SK-N-SH (cell line): ENCODE results near the gene CCDC78.

Experiments
- CTCF ChIP-seq: fragments of 200-600 bp; sonication (generic); IDR thresholded peaks from 2 replicates; pipeline ENCODE4 v1.6.1; 2017; ENCODE audit warnings: antibody characterized with exemption, mild to moderate bottlenecking, moderate library complexity
- EP300 ChIP-seq, 2 experiments: IDR thresholded peaks; 2 replicates each; pipeline versions ENCODE4 v1.4.0 to v1.6.1; 2012; ENCODE audit warnings: borderline replicate concordance in 1 of 2, low read depth in 1 of 2, low read length in 1 of 2
- GATA2 ChIP-seq: sonication (generic); formaldehyde crosslinking; IDR thresholded peaks from 2 replicates; pipeline ENCODE4 v1.5.0; 2020; ENCODE audit warnings: mild to moderate bottlenecking, missing genetic modification reagents
- REST ChIP-seq: IDR thresholded peaks from 2 replicates; pipeline ENCODE4 v1.6.1; 2012; ENCODE audit warnings: mild to moderate bottlenecking, low read depth, low read length, moderate library complexity
- SIN3A ChIP-seq: IDR thresholded peaks from 2 replicates; pipeline ENCODE4 v1.6.1; 2012; ENCODE audit warnings: low read depth, mild to moderate bottlenecking, low read length, moderate library complexity, borderline replicate concordance
- TAF1 ChIP-seq: IDR thresholded peaks from 2 replicates; pipeline ENCODE4 v1.6.1; 2012; ENCODE audit warnings: low read depth, mild to moderate bottlenecking, low read length, moderate library complexity, borderline replicate concordance
- TF ChIP-seq, protein P1 (sequence below): IDR thresholded peaks from 2 replicates; pipeline ENCODE4 v1.4.0; 2012; ENCODE audit warnings: low read depth, borderline replicate concordance

DNA sequence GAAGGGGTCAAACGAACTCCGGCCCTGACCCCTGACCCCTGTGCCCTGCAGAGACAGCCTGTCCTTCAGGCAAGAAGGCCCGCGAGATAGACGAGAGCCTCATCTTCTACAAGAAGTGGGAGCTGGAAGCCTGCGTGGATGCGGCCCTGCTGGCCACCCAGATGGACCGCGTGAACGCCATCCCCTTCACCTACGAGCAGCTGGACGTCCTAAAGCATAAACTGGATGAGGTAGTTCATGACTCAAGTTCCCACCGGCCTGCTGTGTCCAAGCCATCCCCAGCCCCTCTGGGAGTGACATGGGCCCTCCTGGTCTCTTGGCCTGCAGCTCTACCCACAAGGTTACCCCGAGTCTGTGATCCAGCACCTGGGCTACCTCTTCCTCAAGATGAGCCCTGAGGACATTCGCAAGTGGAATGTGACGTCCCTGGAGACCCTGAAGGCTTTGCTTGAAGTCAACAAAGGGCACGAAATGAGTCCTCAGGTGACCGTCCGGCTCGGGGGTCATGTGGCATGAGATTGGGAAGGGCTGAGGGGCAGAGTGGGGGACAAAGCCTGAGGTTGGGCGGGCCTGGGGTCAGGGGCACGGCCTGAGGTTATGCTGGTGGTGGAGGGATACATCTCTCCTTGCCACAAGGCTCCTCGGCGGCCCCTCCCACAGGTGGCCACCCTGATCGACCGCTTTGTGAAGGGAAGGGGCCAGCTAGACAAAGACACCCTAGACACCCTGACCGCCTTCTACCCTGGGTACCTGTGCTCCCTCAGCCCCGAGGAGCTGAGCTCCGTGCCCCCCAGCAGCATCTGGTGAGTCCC, 40.0 kb upstream of the CCDC78 start:
- no peak for TF ChIP-seq CTCF
- no peak for TF ChIP-seq REST
- TF ChIP-seq SIN3A = no peak
- TF ChIP-seq, protein P1, sequence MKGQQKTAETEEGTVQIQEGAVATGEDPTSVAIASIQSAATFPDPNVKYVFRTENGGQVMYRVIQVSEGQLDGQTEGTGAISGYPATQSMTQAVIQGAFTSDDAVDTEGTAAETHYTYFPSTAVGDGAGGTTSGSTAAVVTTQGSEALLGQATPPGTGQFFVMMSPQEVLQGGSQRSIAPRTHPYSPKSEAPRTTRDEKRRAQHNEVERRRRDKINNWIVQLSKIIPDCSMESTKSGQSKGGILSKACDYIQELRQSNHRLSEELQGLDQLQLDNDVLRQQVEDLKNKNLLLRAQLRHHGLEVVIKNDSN = no peak
- no peak for TF ChIP-seq TAF1
- no peak for TF ChIP-seq GATA2 (CRISPR knock-in tag)
- no peak for TF ChIP-seq EP300 (IDR thresholded peaks at IDR 0.05; ENCODE audit: borderline replicate concordance in 1 of 2, low read depth in 1 of 2, low read length in 1 of 2)
